Uterus (tissue), 4 donors: ENCODE results near the gene PSPH. TPM values are rescaled to one million over a fixed set of nuclear protein-coding genes. Genes with fewer than 3 reads are reported as not detected.
"Not testable (repeated sequence)": the region's sequence is repeated elsewhere in the genome, so short reads cannot be mapped to it uniquely, and the experiment has no call there.

Experiments
- DNase-seq, 2 donors: peaks; one replicate each; pipeline ENCODE4 v3.0.0-alpha.2; 2019 to 2020
- H3K27ac ChIP-seq, 2 donors: fragments of 200-600 bp; sonication (generic); 1 replicate in 1 of 2; 2 replicates in 1 of 2; pipeline ENCODE4 v1.5.1; 2016 to 2018
- H3K27me3 ChIP-seq, 2 donors: fragments of 200-600 bp; sonication (generic); one replicate each; pipeline ENCODE4 v1.5.1; 2018 to 2019; ENCODE audit warnings: control low read depth in 1 of 2
- H3K36me3 ChIP-seq, 2 donors: fragments of 200-600 bp; sonication (generic); one replicate each; pipeline ENCODE4 v1.5.1; 2019; ENCODE audit warnings: control low read depth in 1 of 2
- H3K4me1 ChIP-seq, 2 donors: fragments of 200-600 bp; sonication (generic); one replicate each; pipeline ENCODE4 v1.5.1; 2018 to 2019; ENCODE audit warnings: control low read depth in 1 of 2
- H3K4me3 ChIP-seq, 2 donors: fragments of 200-600 bp; sonication (generic); 1 replicate in 1 of 2; 2 replicates in 1 of 2; pipeline ENCODE4 v1.5.1; 2018 to 2019; ENCODE audit warnings: mild to moderate bottlenecking in 1 of 2
- H3K9me3 ChIP-seq, 2 donors: fragments of 200-600 bp; sonication (generic); one replicate each; pipeline ENCODE4 v1.5.1; 2019; ENCODE audit warnings: control low read depth in 1 of 2
- POLR2A ChIP-seq, 2 donors: fragments of 450-650 bp; IDR thresholded peaks; one replicate each; pipeline ENCODE4 v1.6.1; 2016; ENCODE audit warnings: antibody characterized with exemption in 2 of 2, mild to moderate bottlenecking in 1 of 2, moderate library complexity in 1 of 2
- intact Hi-C: fragments of 100-400 bp; cut with DNase I; formaldehyde crosslinking; loops from one replicate; pipeline ENCODE4 v1.15.1; 2023; ENCODE audit warnings: low total_unique reads
- total RNA-seq, 4 donors: library from RNA; depleted of rRNA in 3 of 4; stranded (reverse); fragments of >200 nt in 3 of 4; gene quantifications; one replicate each; pipeline versions ENCODE4 v1.1.0 to v1.2.4, GENCODE V29; 2014 to 2023
- TF ChIP-seq, protein P1 (sequence below), 4 experiments: fragments of 200-600 bp in 2 of 4; fragments of 450-650 bp in 2 of 4; sonication (generic) in 2 of 4; IDR thresholded peaks; one replicate each; pipeline ENCODE4 v1.5.1; 2016 to 2019; ENCODE audit warnings: antibody characterized with exemption in 4 of 4, mild to moderate bottlenecking in 2 of 4, moderate library complexity in 1 of 4
- donor health status: DM: yes; HTN: yes; CAD: no.

Gene PSPH
- total RNA-seq, 4 donors from 2014 or later = 4.5 to 25.6 (median 16.7) TPM

DNA sequence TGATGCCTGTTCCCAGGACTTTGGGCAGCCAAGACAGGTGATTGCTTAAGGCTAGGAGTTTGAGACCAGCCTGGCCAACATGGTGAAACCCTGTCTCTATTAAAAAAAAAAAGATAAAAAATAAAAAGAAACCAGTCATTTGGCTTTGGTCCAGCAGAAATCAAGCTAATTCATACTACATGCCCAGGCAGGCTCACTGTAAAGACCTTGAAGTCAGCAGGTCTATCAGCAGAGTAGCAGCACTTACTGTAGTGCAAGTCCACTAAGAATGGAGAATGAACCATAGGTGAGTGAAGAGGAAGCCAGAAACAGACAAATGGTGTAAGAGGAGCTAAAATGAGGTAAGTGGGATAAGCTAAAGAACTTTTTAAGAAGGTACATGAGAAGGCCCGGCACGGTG is 24.7 kb downstream of the PSPH start:
- no peak overlapping the region for H3K4me3 ChIP-seq
- no peaks in the 10 kb centered on the region for H3K4me1 ChIP-seq
- no peaks in the 10 kb centered on the region for H3K27me3 ChIP-seq
- no peak overlapping the region for H3K27ac ChIP-seq
- DNase-seq = no peak
- TF ChIP-seq, protein P1, sequence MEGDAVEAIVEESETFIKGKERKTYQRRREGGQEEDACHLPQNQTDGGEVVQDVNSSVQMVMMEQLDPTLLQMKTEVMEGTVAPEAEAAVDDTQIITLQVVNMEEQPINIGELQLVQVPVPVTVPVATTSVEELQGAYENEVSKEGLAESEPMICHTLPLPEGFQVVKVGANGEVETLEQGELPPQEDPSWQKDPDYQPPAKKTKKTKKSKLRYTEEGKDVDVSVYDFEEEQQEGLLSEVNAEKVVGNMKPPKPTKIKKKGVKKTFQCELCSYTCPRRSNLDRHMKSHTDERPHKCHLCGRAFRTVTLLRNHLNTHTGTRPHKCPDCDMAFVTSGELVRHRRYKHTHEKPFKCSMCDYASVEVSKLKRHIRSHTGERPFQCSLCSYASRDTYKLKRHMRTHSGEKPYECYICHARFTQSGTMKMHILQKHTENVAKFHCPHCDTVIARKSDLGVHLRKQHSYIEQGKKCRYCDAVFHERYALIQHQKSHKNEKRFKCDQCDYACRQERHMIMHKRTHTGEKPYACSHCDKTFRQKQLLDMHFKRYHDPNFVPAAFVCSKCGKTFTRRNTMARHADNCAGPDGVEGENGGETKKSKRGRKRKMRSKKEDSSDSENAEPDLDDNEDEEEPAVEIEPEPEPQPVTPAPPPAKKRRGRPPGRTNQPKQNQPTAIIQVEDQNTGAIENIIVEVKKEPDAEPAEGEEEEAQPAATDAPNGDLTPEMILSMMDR (IDR thresholded peaks at IDR 0.05) = no peak
- TF ChIP-seq POLR2A (IDR thresholded peaks at IDR 0.05) = no peak
- no peaks in the 10 kb centered on the region for H3K9me3 ChIP-seq
- intact Hi-C loops = no loop called here
- no peaks in the 10 kb centered on the region for H3K36me3 ChIP-seq

- Histone ChIP-seq H3K27me3 (no peaks in the 10 kb centered on the region), H3K4me1 (no peaks in the 10 kb centered on the region), H3K4me3 (no peak overlapping the region), H3K9me3 (no peaks in the 10 kb centered on the region), H3K36me3 (no peaks in the 10 kb centered on the region), H3K27ac (no peak overlapping the region)
- DNase-seq = no peak
- TF ChIP-seq, protein P1 (IDR thresholded peaks at IDR 0.05) = no peak
- no peak for TF ChIP-seq POLR2A (IDR thresholded peaks at IDR 0.05)
- intact Hi-C loops = no loop called here
These were observed 27.7 kb downstream of the PSPH start for GRCh38 chr7:56023500-56023899.

DNA sequence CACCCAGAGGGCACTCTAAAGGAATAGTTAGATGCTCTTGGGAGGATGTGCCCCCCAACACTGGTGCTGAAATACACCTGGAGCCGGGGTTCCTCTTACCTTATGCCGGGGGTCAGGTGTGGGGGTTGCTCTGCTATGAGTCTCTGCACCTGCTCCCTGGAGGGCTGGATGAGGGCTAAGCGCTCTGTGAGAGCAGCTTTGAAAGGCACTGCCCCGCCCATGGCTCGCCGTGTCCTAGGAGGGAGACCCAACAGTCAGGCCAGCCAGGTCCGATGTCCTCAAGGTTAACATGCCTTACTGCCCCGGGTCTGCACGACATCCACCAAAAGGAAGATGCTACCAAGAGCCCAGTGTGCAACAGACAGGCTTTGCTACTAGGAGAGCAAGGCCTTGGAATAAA is 31.7 kb downstream of the PSPH start:
- intact Hi-C loops = no loop called here
- DNase-seq = no peak
- no peaks in the 10 kb centered on the region for H3K36me3 ChIP-seq
- no peaks in the 10 kb centered on the region for H3K9me3 ChIP-seq
- H3K27me3 ChIP-seq = no peaks in the 10 kb centered on the region
- H3K4me3 ChIP-seq = no peak overlapping the region
- no peak overlapping the region for H3K27ac ChIP-seq
- no peaks in the 10 kb centered on the region for H3K4me1 ChIP-seq
- TF ChIP-seq POLR2A (IDR thresholded peaks at IDR 0.05) = no peak
- TF ChIP-seq, protein P1 (IDR thresholded peaks at IDR 0.05) = no peak

DNA sequence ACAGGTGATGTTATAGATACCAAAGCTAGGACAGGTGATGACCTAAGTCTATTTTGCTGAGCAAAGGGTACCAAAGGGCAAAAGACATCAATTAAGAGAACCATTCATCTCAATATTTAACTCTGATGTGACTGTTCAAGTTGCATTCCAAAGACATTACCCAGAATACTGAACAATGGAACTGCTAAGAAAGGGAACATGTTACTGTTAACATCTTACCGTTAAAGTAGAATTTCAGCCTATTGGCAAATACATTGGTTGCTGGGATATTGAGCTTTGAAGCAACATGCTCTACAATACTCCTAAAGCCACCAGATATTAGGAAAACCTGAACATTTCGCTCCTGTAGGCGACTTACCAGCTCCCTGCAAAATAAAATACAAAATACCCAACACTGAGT is 34.2 kb downstream of the PSPH start:
- intact Hi-C loops, H3K4me1 ChIP-seq, H3K36me3 ChIP-seq: not testable (repeated sequence)

DNA sequence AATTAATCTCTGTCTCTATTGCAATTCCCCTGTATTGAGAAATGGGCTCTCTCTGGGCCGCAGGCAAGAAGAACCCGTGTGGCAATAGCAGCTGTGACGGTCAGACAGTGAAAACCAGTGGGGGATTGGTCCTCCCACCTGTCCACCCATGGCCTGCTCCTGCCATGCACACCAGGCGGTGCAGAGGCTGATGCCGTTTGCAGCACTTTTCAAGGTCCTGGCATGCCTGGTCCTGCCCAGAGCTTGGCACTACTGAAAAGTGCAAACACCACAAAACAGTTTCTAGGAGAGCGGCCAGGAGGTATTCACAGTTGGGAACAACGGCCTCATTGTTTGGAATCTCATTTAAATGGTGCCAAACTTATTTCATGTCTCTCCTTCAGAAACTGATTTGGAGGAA is 41.5 kb downstream of the PSPH start:
- Histone ChIP-seq H3K27me3 (no peaks in the 10 kb centered on the region), H3K36me3 (no peaks in the 10 kb centered on the region)
- intact Hi-C loops = no loop called here

More for the DNA sequence above, 34.2 kb downstream of the PSPH start:
- DNase-seq, H3K27me3 ChIP-seq, H3K4me3 ChIP-seq, H3K9me3 ChIP-seq, H3K27ac ChIP-seq: not testable (repeated sequence)

More for the DNA sequence above, 41.5 kb downstream of the PSPH start:
- TF ChIP-seq, protein P1 (IDR thresholded peaks at IDR 0.05) = no peak
- TF ChIP-seq POLR2A (IDR thresholded peaks at IDR 0.05) = no peak
- Histone ChIP-seq H3K4me3 (no peak overlapping the region), H3K27ac (no peak overlapping the region), H3K4me1 (no peaks in the 10 kb centered on the region), H3K9me3 (no peaks in the 10 kb centered on the region)
- DNase-seq = no peak
